T-helper 2 cell treated with Interferon-gamma antibody and Interleukin-4, amounts not matched to agents 5 μg/mL and 100 μg/mL, for 36 hours (primary cell): ENCODE data around the gene DIP2A.
A peak's percentile ranks its signal among the peaks of the same experiment; 100 is the strongest.

Experiments
- DNase-seq: peaks from one replicate; pipeline ENCODE4 v3.0.0; 2021; ENCODE audit warnings: low spot score
- H3K27ac Mint-ChIP-seq: one replicate; pipeline ENCODE4 v1.8.0; 2021; ENCODE audit warnings: mild to moderate bottlenecking, mixed read lengths
- H3K27me3 Mint-ChIP-seq: one replicate; pipeline ENCODE4 v1.8.0; 2021; ENCODE audit warnings: low read depth, mixed read lengths
- H3K36me3 Mint-ChIP-seq: one replicate; pipeline ENCODE4 v1.8.0; 2021; ENCODE audit warnings: low read depth, mixed read lengths
- H3K4me1 Mint-ChIP-seq: one replicate; pipeline ENCODE4 v1.8.0; 2021; ENCODE audit warnings: low read depth, mixed read lengths
- H3K4me3 Mint-ChIP-seq: one replicate; pipeline ENCODE4 v1.8.0; 2022; ENCODE audit warnings: mild to moderate bottlenecking, moderate library complexity, mixed read lengths
- H3K9me3 Mint-ChIP-seq: one replicate; pipeline ENCODE4 v1.8.0; 2021; ENCODE audit warnings: mixed read lengths

The DIP2A gene, protein sequence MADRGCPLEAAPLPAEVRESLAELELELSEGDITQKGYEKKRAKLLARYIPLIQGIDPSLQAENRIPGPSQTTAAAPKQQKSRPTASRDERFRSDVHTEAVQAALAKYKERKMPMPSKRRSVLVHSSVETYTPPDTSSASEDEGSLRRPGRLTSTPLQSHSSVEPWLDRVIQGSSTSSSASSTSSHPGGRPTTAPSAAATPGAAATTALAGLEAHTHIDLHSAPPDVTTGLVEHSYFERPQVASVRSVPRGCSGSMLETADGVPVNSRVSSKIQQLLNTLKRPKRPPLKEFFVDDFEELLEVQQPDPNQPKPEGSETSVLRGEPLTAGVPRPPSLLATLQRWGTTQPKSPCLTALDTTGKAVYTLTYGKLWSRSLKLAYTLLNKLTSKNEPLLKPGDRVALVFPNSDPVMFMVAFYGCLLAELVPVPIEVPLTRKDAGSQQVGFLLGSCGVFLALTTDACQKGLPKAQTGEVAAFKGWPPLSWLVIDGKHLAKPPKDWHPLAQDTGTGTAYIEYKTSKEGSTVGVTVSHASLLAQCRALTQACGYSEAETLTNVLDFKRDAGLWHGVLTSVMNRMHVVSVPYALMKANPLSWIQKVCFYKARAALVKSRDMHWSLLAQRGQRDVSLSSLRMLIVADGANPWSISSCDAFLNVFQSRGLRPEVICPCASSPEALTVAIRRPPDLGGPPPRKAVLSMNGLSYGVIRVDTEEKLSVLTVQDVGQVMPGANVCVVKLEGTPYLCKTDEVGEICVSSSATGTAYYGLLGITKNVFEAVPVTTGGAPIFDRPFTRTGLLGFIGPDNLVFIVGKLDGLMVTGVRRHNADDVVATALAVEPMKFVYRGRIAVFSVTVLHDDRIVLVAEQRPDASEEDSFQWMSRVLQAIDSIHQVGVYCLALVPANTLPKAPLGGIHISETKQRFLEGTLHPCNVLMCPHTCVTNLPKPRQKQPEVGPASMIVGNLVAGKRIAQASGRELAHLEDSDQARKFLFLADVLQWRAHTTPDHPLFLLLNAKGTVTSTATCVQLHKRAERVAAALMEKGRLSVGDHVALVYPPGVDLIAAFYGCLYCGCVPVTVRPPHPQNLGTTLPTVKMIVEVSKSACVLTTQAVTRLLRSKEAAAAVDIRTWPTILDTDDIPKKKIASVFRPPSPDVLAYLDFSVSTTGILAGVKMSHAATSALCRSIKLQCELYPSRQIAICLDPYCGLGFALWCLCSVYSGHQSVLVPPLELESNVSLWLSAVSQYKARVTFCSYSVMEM (N-terminal part only)

DNA sequence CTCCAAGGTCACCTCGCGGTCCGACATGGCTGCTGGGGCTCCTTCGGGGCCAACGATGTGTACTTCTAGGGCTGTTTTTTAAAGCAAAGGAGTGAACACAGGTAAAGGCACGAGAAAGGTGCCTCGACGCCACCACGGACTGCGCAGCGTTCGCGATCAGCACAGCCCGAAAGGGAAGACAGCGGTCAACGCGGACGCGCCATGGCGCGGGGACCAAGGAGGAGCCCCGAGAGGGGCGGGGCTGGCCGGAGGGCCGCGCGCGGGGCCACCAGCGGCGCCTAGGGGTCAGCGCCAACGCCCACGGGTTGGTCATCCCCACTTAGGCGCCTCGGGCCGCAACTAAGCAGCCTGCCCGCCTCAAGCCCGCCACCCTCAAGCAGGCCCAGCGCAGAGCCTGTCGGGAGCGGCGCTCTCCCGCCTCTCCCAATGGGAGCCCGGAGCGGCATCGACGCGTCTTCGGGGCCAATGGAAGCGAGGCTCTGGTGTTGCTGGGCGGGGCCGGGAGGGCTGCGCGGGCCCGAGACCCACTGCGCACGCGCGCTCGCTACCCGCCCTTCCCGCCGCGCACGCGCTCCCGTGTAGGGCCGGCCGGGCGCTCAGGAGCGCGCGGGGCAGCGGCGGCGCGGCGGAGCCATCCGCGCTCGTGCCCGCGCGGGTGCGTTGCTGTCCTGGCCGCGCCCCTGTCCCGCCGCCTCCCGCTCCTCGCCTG, at the start of gene DIP2A:
DIP2A (plus strand) TSS at position 577 of the 709 bp plus-strand sequence. CDS start 241 bp downstream, outside the sequence.
- peaks cover 18% of the 10 kb centered on the region for H3K36me3 Mint-ChIP-seq
- H3K4me3 Mint-ChIP-seq, result peak within 1 kb of the TSS; percentile 91
- H3K27ac Mint-ChIP-seq, result peak within 1 kb of the TSS; percentile 93
- peaks cover 27% of the 10 kb centered on the region for H3K4me1 Mint-ChIP-seq
- H3K27me3 Mint-ChIP-seq, result no peaks in the 10 kb centered on the region
- DNase-seq, result peak; percentile 96
- H3K9me3 Mint-ChIP-seq, result no peaks in the 10 kb centered on the region

DNA sequence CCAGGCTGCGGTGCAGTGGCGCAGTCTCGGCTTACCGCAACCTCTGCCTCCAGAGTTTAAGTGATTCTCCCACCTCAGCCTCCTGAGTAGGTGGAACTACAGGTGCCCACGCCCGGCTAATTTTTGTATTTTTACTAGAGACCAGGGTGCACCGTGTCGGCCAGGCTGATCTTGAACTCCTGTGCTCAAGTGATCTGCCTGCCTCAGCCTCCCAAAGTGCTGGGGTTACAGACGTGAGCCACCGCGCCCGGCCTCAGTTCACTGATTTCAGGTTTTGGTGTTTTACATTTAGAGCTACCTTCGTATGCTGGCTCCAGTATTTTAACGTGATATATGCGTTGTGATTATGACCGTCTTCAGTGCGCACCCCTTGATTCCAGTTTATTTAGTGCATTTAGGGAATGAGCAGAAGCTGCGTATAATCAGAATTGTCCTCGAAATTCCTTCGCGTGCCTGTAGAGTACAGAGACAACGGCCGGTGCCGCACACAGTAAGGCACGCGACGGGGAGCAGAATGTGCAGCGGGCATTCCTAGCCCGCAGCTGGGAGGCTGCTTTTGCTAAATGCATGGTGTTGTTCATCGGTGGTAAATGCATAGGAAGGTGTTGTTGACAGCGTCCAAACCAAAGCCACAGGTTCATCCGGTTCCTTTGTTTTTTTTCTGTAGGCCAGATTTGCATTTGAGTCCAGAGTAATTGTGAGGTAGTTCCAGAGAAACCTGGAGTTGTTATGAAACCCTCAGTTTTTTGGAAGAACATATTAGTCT, 48.9 kb upstream of the DIP2A start:
- H3K27ac Mint-ChIP-seq, result no peak overlapping the region
- no peak for DNase-seq
- H3K4me1 Mint-ChIP-seq, result no peaks in the 10 kb centered on the region
- H3K4me3 Mint-ChIP-seq, result no peak overlapping the region
- H3K27me3 Mint-ChIP-seq, result no peaks in the 10 kb centered on the region
- H3K36me3 Mint-ChIP-seq, result peaks cover 12% of the 10 kb centered on the region
- H3K9me3 Mint-ChIP-seq, result no peaks in the 10 kb centered on the region

DNA sequence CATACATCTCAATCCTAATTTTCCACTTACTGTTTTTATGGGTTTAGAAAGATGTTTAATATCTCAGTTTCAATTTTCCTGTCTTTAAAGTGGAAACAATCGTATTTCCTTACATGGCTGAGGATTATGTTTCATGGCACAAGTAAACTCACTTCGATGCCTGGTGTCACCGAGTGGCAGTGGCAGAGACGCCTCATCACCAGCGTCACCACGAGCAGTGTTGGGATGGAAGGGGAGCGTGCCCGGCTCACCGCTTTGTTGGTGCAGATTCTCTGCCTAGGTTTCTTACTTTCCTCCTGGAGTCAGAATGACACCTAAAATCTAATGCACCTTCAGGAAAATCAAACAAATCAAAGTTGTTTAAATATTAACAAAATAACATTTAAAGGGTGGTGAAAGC, 48.2 kb upstream of the DIP2A start:
- Mint-ChIP-seq H3K4me3 (no peak overlapping the region), H3K36me3 (peaks cover 12% of the 10 kb centered on the region), H3K27ac (no peak overlapping the region), H3K9me3 (no peaks in the 10 kb centered on the region), H3K4me1 (no peaks in the 10 kb centered on the region), H3K27me3 (no peaks in the 10 kb centered on the region)
- no peak for DNase-seq

DNA sequence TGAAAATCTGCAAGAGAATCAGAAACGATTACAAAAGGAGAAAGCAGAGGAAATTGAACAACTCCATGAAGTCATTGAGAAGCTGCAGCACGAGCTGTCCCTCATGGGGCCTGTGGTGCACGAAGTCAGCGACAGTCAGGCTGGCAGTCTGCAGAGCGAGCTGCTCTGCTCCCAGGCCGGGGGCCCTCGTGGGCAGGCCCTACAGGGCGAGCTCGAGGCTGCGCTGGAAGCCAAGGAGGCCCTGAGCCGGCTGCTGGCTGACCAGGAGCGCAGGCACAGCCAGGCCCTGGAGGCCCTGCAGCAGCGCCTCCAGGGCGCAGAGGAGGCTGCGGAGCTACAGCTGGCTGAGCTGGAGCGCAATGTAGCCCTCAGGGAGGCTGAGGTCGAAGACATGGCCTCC, 47.5 kb upstream of the DIP2A start:
- Mint-ChIP-seq H3K36me3 (peaks cover 19% of the 10 kb centered on the region), H3K9me3 (no peaks in the 10 kb centered on the region), H3K4me1 (no peaks in the 10 kb centered on the region), H3K27me3 (no peaks in the 10 kb centered on the region), H3K27ac (no peak overlapping the region), H3K4me3 (no peak overlapping the region)
- DNase-seq, result no peak

DNA sequence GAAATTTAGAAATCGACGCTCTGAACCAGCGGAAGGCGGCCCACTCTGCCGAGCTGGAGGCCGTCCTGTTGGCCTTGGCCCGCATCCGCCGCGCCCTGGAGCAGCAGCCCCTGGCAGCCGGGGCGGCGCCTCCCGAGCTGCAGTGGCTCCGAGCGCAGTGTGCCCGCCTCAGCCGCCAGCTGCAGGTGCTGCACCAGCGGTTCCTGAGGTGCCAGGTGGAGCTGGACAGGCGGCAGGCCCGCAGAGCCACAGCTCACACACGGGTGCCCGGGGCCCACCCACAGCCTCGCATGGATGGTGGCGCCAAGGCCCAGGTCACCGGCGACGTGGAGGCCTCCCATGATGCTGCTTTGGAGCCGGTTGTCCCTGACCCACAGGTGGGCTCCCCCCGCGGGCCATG, 47.0 kb upstream of the DIP2A start:
- no peaks in the 10 kb centered on the region for H3K9me3 Mint-ChIP-seq
- no peaks in the 10 kb centered on the region for H3K4me1 Mint-ChIP-seq
- H3K27me3 Mint-ChIP-seq, result no peaks in the 10 kb centered on the region
- no peak overlapping the region for H3K27ac Mint-ChIP-seq
- H3K36me3 Mint-ChIP-seq, result peaks cover 18% of the 10 kb centered on the region
- H3K4me3 Mint-ChIP-seq, result no peak overlapping the region
- no peak for DNase-seq

DNA sequence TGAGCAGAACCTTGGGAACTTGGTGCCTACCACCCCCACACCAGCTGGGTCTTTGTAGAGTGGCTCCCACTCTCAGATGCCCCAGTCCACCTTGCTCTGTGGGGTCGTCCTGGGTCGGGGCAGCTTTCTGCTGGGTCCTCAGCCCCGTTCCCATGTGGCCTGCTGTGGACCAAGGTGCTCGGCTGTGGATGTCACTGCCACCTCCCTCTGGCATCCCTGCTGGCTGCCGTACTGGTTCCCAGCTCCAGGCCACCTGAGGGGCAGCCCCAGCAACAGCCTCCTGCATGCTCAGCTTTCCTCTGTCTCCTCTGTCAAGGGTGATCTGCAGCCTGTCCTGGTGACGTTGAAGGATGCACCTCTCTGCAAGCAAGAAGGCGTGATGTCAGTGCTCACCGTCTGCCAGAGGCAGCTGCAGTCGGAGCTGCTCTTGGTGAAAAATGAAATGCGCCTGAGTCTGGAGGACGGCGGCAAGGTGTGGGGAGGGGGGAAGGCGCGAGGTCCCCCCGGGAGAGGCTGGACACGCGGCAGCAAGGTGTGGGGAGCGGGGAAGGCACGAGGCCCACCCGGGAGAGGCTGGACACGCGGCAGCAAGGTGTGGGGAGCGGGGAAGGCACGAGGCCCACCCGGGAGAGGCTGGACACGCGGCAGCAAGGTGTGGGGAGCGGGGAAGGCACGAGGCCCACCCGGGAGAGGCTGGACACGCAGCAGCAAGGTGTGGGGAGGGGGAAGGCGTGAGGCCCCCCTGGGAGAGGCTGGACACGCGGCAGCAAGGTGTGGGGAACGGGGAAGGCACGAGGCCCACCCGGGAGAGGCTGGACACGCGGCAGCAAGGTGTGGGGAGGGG, 45.9 kb upstream of the DIP2A start:
- Mint-ChIP-seq H3K27me3 (no peaks in the 10 kb centered on the region), H3K27ac (no peak overlapping the region), H3K36me3 (peaks cover 15% of the 10 kb centered on the region), H3K4me1 (no peaks in the 10 kb centered on the region), H3K4me3 (no peak overlapping the region), H3K9me3 (no peaks in the 10 kb centered on the region)
- DNase-seq, result no peak

DNA sequence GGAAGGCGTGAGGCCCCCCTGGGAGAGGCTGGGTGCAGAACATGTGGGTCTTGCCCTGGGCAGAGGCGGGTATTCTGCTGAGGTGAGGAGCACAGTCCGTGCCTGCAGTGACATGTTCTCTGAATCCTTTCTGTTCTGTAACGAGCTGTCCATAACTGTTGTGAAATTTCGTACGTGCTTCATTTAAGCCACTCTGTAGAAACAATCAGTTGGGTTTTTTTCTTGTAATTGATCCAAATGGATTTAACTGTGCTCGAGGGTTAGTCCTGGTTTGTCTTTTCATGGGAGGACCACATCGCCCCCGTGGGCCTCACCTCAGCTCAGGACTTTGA, 45.4 kb upstream of the DIP2A start:
- Mint-ChIP-seq H3K9me3 (no peaks in the 10 kb centered on the region), H3K4me1 (no peaks in the 10 kb centered on the region), H3K27me3 (no peaks in the 10 kb centered on the region), H3K27ac (no peak overlapping the region), H3K4me3 (no peak overlapping the region), H3K36me3 (peaks cover 17% of the 10 kb centered on the region)
- DNase-seq, result no peak

DNA sequence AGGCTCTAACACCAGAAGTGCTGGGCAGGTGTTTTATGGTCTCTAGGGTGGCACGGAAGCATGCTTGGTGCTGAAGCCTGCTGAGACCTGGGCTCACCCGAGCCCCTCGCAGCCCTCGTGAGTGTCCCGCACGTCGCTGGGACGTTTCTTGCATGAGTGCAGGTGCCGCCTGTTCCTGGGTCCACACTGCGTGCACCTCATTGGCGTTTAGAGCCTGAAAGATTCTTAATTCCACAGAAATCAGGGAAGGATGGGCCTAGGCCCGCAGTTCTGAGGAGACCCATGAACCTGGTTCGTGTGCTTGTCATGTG, 43.8 kb upstream of the DIP2A start:
- Mint-ChIP-seq H3K36me3 (peaks cover 20% of the 10 kb centered on the region), H3K27me3 (no peaks in the 10 kb centered on the region), H3K4me3 (no peak overlapping the region), H3K27ac (no peak overlapping the region), H3K9me3 (no peaks in the 10 kb centered on the region), H3K4me1 (no peaks in the 10 kb centered on the region)
- no peak for DNase-seq

DNA sequence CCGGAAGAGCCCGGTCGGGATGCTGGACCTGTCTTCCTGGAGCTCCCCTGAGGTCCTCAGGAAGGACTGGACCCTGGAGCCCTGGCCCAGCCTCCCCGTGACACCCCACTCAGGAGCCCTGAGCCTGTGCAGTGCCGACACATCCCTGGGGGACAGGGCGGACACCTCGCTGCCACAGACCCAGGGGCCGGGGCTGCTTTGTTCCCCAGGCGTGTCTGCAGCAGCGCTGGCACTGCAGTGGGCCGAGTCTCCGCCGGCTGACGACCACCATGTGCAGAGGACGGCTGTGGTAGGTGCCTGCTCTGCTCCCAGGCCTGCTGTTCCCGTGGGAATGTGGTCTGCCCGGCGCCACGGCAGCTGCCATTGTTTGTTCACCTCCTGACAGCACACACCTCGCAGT, 42.1 kb upstream of the DIP2A start:
- no peak overlapping the region for H3K27ac Mint-ChIP-seq
- no peaks in the 10 kb centered on the region for H3K27me3 Mint-ChIP-seq
- H3K9me3 Mint-ChIP-seq, result no peaks in the 10 kb centered on the region
- peaks cover 16% of the 10 kb centered on the region for H3K36me3 Mint-ChIP-seq
- DNase-seq, result no peak
- H3K4me1 Mint-ChIP-seq, result no peaks in the 10 kb centered on the region
- H3K4me3 Mint-ChIP-seq, result no peak overlapping the region

DNA sequence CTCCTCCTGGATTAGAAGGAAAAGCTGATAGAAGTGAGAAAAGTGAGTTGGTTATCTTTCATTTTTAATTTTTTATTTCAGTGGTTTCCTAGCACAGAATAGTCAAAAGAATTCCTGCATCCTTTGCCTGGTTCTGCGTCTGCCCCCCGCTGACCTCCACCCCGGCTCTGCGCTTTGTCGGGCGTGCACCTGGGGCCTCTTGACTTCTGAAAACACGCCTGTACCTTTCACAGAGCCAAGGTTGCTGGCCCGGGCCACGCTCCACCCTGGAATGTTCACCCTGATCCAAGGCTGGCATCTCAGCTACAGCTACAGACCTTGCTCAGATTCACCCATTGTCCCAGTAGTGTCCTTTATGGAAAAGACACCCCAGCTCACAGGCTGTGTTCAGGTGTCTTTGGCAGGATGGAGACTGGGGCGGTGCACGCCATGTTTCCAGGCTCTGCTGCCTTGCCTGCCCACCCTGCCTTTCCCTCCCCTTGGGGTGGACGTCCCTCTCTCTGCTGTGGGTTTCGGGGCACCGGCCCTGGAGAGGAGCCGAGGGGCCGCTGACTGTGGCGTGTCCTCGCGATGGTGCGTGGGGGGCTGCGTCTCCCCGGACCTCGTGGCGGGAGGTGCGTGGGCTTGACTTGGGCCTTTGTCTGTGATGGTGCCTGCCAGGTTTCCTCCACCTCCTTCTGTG, 40.3 kb upstream of the DIP2A start:
- no peak for DNase-seq
- peaks cover 16% of the 10 kb centered on the region for H3K36me3 Mint-ChIP-seq
- H3K9me3 Mint-ChIP-seq, result no peaks in the 10 kb centered on the region
- H3K27me3 Mint-ChIP-seq, result no peaks in the 10 kb centered on the region
- H3K4me3 Mint-ChIP-seq, result no peak overlapping the region
- no peaks in the 10 kb centered on the region for H3K4me1 Mint-ChIP-seq
- no peak overlapping the region for H3K27ac Mint-ChIP-seq

DNA sequence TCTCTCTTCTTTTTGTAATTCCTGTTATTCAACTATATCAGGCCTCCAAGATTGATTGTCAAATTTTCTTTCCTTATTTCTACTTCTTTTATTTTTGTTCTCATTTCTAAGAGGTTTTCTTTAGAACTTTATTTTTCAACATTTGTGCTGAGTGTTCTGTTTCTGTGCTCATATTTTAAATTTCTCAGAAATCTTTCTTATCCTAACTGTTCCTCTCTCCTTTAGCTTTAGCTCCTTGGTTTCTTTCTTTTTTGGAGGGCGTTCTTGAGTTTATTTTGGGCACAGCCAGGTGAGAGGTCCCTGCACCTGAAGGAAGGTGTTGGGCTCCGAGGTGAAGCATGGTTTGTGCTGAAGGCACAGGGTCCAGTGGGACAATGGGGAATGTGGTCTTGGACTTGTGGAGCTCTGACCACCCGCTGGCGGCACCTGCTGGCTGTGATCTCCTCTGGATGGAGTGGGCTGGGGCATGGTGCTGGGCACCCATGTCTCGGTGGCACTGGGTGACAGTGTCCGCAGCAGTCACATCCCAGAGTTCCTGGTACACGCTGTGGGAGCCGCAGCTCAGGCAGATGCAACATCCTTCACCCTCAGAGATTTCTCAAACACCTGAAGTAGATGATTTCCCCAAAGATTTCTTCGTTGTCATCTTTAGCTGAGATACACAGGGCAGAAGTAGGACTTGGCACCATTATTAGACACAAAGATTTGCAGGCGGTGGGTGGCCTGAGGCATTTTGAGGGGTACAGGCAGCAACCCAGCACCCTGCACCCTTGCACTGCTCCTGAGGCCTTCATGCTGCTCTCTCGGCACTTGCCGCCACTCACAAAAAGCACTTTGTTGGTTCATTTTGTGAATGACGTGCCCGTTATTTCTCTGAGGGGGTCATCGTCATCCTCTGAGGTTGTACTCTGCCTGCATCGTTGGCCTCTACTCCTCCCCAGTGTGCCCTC, 38.2 kb upstream of the DIP2A start:
- H3K27ac Mint-ChIP-seq, result no peak overlapping the region
- H3K27me3 Mint-ChIP-seq, result no peaks in the 10 kb centered on the region
- peaks cover 19% of the 10 kb centered on the region for H3K36me3 Mint-ChIP-seq
- no peak overlapping the region for H3K4me3 Mint-ChIP-seq
- H3K9me3 Mint-ChIP-seq, result no peaks in the 10 kb centered on the region
- no peak for DNase-seq
- H3K4me1 Mint-ChIP-seq, result peaks cover 5% of the 10 kb centered on the region
